D341Med (cell line): Measurements from ENCODE around the gene MAPT.

Experiments used
- DNase-seq: peaks from one replicate; pipeline ENCODE4 v3.0.0; 2012; ENCODE audit warnings: low spot score

MAPT gene

GRCh38 chr17:45973946-45974859, 79.8 kb downstream of the MAPT start:
- DNase-seq, result no peak

- no peak for DNase-seq
Measured at GRCh38 chr17:45974916-45975630, 80.7 kb downstream of the MAPT start.

- no peak for DNase-seq
Measured at GRCh38 chr17:45975640-45976295, 81.4 kb downstream of the MAPT start.

- DNase-seq, result no peak
Measured at GRCh38 chr17:45976391-45976754, 82.0 kb downstream of the MAPT start.

- no peak for DNase-seq
Measured at GRCh38 chr17:45976755-45977505, 82.6 kb downstream of the MAPT start.

GRCh38 chr17:45977506-45977824, 83.1 kb downstream of the MAPT start:
- no peak for DNase-seq

GRCh38 chr17:45977976-45978626, 83.7 kb downstream of the MAPT start:
- no peak for DNase-seq

- DNase-seq, result no peak
Measured at GRCh38 chr17:45979137-45979536, 84.8 kb downstream of the MAPT start.

GRCh38 chr17:45980855-45981254, 86.5 kb downstream of the MAPT start:
- DNase-seq, result no peak

- no peak for DNase-seq
Measured at GRCh38 chr17:45981306-45981705, 87.0 kb downstream of the MAPT start.

- DNase-seq, result no peak
Measured at GRCh38 chr17:45982791-45983613, 88.6 kb downstream of the MAPT start.

GRCh38 chr17:45983614-45984310, 89.4 kb downstream of the MAPT start:
- DNase-seq, result no peak

GRCh38 chr17:45984368-45984767, 90.0 kb downstream of the MAPT start:
- no peak for DNase-seq

GRCh38 chr17:45985447-45985846, 91.1 kb downstream of the MAPT start:
- no peak for DNase-seq

GRCh38 chr17:45986056-45986455, 91.7 kb downstream of the MAPT start:
- no peak for DNase-seq

- DNase-seq, result no peak
Measured at GRCh38 chr17:45987706-45988105, 93.4 kb downstream of the MAPT start.

- DNase-seq, result no peak
Measured at GRCh38 chr17:45989759-45990158, 95.4 kb downstream of the MAPT start.

GRCh38 chr17:45990886-45991285, 96.5 kb downstream of the MAPT start:
- no peak for DNase-seq

- DNase-seq, result no peak
Measured at GRCh38 chr17:45991341-45991740, 97.0 kb downstream of the MAPT start.

GRCh38 chr17:45992175-45992574, 97.8 kb downstream of the MAPT start:
- no peak for DNase-seq
